Transverse colon (tissue), 4 donors: ENCODE data around the gene RGS6. TPM values are rescaled to one million over a fixed set of nuclear protein-coding genes. Genes with fewer than 3 reads are reported as not detected.

Source experiments
- DNase-seq: peaks from one replicate; pipeline ENCODE4 v3.0.0-alpha.2; 2019
- H3K27ac ChIP-seq, 4 donors: fragments of 200-600 bp; sonication (generic); 2 replicates each; pipeline ENCODE4 v1.5.1; 2016 to 2018; ENCODE audit warnings: inconsistent platforms in 4 of 4
- H3K27me3 ChIP-seq: fragments of 200-600 bp; sonication (generic); 2 replicates; pipeline ENCODE4 v1.5.1; 2017; ENCODE audit warnings: inconsistent platforms
- H3K36me3 ChIP-seq, 4 donors: fragments of 200-600 bp; sonication (generic); 2 replicates each; pipeline ENCODE4 v1.5.1; 2017 to 2019; ENCODE audit warnings: inconsistent platforms in 4 of 4
- H3K4me1 ChIP-seq, 4 donors: fragments of 200-600 bp; sonication (generic); 2 replicates each; pipeline ENCODE4 v1.5.1; 2017 to 2020; ENCODE audit warnings: inconsistent platforms in 4 of 4
- H3K4me3 ChIP-seq, 4 donors: fragments of 200-600 bp; sonication (generic); 1 replicate in 1 of 4; 2 replicates in 3 of 4; pipeline versions ENCODE4 v1.5.1 to v1.6.1; 2017 to 2019; ENCODE audit warnings: inconsistent platforms in 4 of 4
- H3K9me3 ChIP-seq, 2 donors: fragments of 200-600 bp; sonication (generic); 2 replicates each; pipeline ENCODE4 v1.5.1; 2017 to 2019; ENCODE audit warnings: inconsistent platforms in 2 of 2
- CTCF ChIP-seq, 5 experiments: fragments of 200-600 bp in 3 of 5; fragments of 450-650 bp in 2 of 5; sonication (generic) in 3 of 5; IDR thresholded peaks; 1 replicate in 2 of 5; 2 replicates in 3 of 5; pipeline ENCODE4 v1.5.1; 2016 to 2017; ENCODE audit warnings: antibody characterized with exemption in 5 of 5, inconsistent platforms in 3 of 5, mild to moderate bottlenecking in 2 of 5, moderate library complexity in 1 of 5
- EP300 ChIP-seq: sonication (generic); formaldehyde crosslinking; IDR thresholded peaks from one replicate; pipeline ENCODE4 v1.6.1; 2017; ENCODE audit warnings: antibody characterized with exemption, low read depth
- POLR2A ChIP-seq: fragments of 450-650 bp; IDR thresholded peaks from one replicate; pipeline ENCODE4 v1.6.1; 2016; ENCODE audit warnings: antibody characterized with exemption, mild to moderate bottlenecking, moderate library complexity
- POLR2AphosphoS5 ChIP-seq, 3 donors: sonication (generic); formaldehyde crosslinking; IDR thresholded peaks; one replicate each; pipeline ENCODE4 v1.6.1; 2016; ENCODE audit warnings: antibody characterized with exemption in 3 of 3
- WGBS, 2 donors: methylation state at CpG; one replicate each; pipeline ENCODE4 v1.1.5; 2018; ENCODE audit warnings: low coverage in 1 of 2; 5-methylcytosine and 5-hydroxymethylcytosine counted together
- in situ Hi-C, 4 donors: fragments of 200-750 bp; cut with MboI; loops; one replicate each; pipeline versions ENCODE4 v1.15.0 to v1.15.1; 2017; ENCODE audit warnings: low sequenced_read_pairs in 3 of 4, low pct_ligation_motif_present in 1 of 4, low pct_unique_long_range_greater_than_20kb in 1 of 4
- intact Hi-C: fragments of 100-400 bp; cut with DNase I; formaldehyde crosslinking; loops from one replicate; pipeline ENCODE4 v1.15.1; 2023; ENCODE audit warnings: low total_unique reads
- total RNA-seq, 4 donors: library from RNA; depleted of rRNA; stranded (reverse); fragments of >200 nt; gene quantifications; one replicate each; pipeline ENCODE4 v1.1.0, GENCODE V29; 2016

The RGS6 gene
- total RNA-seq, 4 donors from 2014 or later: 0.41 to 0.48 TPM; not detected in 2

DNA sequence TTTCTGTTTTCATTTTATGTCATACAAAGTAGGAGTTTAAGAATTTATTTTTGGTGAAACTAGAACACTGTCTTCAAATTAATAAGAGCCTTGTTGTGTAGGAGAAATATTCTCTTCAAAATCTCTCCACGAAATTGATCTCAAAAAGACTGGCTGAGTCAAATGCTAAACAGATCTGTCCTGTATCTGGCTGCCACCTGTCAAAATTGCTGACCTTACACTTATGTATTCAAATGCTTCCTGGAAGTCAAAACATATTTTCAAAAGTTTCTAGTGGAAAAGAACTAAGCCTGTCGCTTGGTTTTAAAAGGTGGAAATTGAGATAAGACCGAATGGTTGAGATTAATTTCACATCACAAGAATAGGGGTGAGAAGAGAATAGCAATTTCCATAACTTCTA is 121.4 kb downstream of the RGS6 start:
- Histone ChIP-seq H3K27me3 (no peaks in the 10 kb centered on the region), H3K36me3 (no peaks in the 10 kb centered on the region), H3K4me3 (no peak overlapping the region), H3K9me3 (no peaks in the 10 kb centered on the region), H3K27ac (no peak overlapping the region), H3K4me1 (no peaks in the 10 kb centered on the region)
- no peak for TF ChIP-seq POLR2A
- TF ChIP-seq POLR2AphosphoS5 (IDR thresholded peaks at IDR 0.05): no peak
- no peak for TF ChIP-seq EP300
- no peak for TF ChIP-seq CTCF (IDR thresholded peaks at IDR 0.05)
- WGBS, 2 donors: 73 to 81% methylated on average over 3 of the region's 3 CpGs
- DNase-seq: no peak
- in situ Hi-C loops (no loop called here), intact Hi-C loops (no loop called here)

DNA sequence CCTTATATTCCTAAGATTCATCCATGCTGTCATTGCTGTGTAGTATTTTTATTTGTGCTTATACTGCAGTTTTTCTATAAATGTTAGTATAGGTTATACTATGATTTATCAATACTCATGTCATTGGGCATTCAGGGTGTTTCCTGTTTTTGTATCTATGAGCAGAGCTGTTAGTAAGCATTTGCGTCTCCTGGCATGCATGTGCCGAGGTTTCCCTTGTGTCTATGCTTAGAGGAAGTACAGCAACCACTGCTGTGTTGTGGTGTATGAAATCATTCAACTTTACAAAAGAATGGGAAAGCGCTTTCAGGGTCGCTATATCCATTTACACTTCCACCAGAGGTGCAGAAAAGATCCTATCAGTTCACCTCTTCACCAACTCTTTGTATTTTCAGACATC is 122.7 kb downstream of the RGS6 start:
- no peaks in the 10 kb centered on the region for H3K9me3 ChIP-seq
- H3K27me3 ChIP-seq: no peaks in the 10 kb centered on the region
- no peak for DNase-seq
- in situ Hi-C loops: no loop called here
- no peaks in the 10 kb centered on the region for H3K36me3 ChIP-seq
- H3K27ac ChIP-seq: no peak overlapping the region
- intact Hi-C loops: no loop called here
- TF ChIP-seq POLR2AphosphoS5 (IDR thresholded peaks at IDR 0.05): no peak
- TF ChIP-seq EP300: no peak
- no peak for TF ChIP-seq POLR2A
- no peak for TF ChIP-seq CTCF (IDR thresholded peaks at IDR 0.05)
- H3K4me1 ChIP-seq: no peaks in the 10 kb centered on the region
- no peak overlapping the region for H3K4me3 ChIP-seq
- WGBS, 2 donors: 61 to 82% methylated on average over 4 of the region's 4 CpGs

DNA sequence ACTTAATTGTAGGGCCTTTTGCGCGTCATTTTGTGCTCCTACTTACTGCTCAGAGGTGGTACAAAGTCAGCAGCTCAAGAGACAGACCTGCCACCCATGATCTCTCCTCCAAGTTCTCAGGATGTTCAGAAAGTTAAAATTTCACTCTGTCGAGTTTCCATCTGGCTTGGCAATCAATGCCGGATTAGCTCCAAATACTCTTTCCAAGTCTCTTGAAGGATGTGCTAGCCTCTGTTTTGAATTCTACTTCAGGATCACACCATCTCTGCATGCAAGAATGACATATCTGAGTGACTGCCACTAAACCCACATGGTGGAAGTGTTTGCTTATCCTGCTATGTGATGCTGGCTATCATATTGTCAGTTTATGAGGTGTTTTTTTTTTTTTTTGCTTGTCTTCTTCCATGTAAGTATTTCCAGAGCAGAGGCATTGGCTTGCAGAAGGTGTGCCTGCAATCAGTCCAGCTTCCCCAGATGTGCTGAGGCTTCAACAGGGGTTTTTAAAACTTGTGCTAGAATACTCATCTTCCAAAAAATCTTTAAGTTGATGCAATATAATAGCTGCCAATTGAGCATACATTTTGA is 125.6 kb downstream of the RGS6 start:
- in situ Hi-C loops: no loop called here
- 84 to 93% methylated on average over 3 to 4 of the region's 4 CpGs for WGBS, 2 donors
- TF ChIP-seq POLR2AphosphoS5 (IDR thresholded peaks at IDR 0.05): no peak
- no peak for TF ChIP-seq CTCF (IDR thresholded peaks at IDR 0.05)
- TF ChIP-seq POLR2A: no peak
- TF ChIP-seq EP300: no peak

GRCh38 chr14:72060460-72060859 is 128.2 kb downstream of the RGS6 start:
- TF ChIP-seq CTCF (IDR thresholded peaks at IDR 0.05): no peak
- TF ChIP-seq POLR2AphosphoS5 (IDR thresholded peaks at IDR 0.05): no peak
- no peak for TF ChIP-seq POLR2A
- no peak for TF ChIP-seq EP300
- Histone ChIP-seq H3K36me3 (no peaks in the 10 kb centered on the region), H3K27me3 (no peaks in the 10 kb centered on the region), H3K27ac (no peak overlapping the region), H3K4me3 (no peak overlapping the region), H3K9me3 (no peaks in the 10 kb centered on the region), H3K4me1 (no peaks in the 10 kb centered on the region)
- intact Hi-C loops (no loop called here), in situ Hi-C loops (no loop called here)
- no peak for DNase-seq
- WGBS, 2 donors: 43 to 60% methylated on average over 3 of the region's 3 CpGs

More for the DNA sequence above, 125.6 kb downstream of the RGS6 start:
- no peak for DNase-seq
- Histone ChIP-seq H3K4me1 (no peaks in the 10 kb centered on the region), H3K27ac (no peak overlapping the region), H3K9me3 (no peaks in the 10 kb centered on the region), H3K27me3 (no peaks in the 10 kb centered on the region), H3K36me3 (no peaks in the 10 kb centered on the region), H3K4me3 (no peak overlapping the region)
- intact Hi-C loops: no loop called here
